Ascending aorta (tissue), 2 donors: ENCODE data around the gene GPC5. TPM values are rescaled to one million over a fixed set of nuclear protein-coding genes. Genes with fewer than 3 reads are reported as not detected.
"Not testable (repeated sequence)": the region's sequence is repeated elsewhere in the genome, so short reads cannot be mapped to it uniquely, and the experiment has no call there.

Experiments
- DNase-seq, 2 donors: peaks; one replicate each; pipeline ENCODE4 v3.0.0-alpha.2; 2019; ENCODE audit warnings: low spot score in 2 of 2
- H3K27ac ChIP-seq, 2 donors: fragments of 200-600 bp; sonication (generic); one replicate each; pipeline ENCODE4 v1.5.1; 2016 to 2017; ENCODE audit warnings: mild to moderate bottlenecking in 1 of 2
- H3K27me3 ChIP-seq: fragments of 200-600 bp; sonication (generic); one replicate; pipeline ENCODE4 v1.5.1; 2017
- H3K36me3 ChIP-seq, 2 donors: fragments of 200-600 bp; sonication (generic); one replicate each; pipeline ENCODE4 v1.5.1; 2016
- H3K4me1 ChIP-seq, 2 donors: fragments of 200-600 bp; sonication (generic); one replicate each; pipeline ENCODE4 v1.5.1; 2016 to 2017; ENCODE audit warnings: mild to moderate bottlenecking in 1 of 2
- H3K4me3 ChIP-seq, 2 donors: fragments of 200-600 bp; sonication (generic); one replicate each; pipeline ENCODE4 v1.5.1; 2016 to 2017; ENCODE audit warnings: mild to moderate bottlenecking in 1 of 2
- H3K9me3 ChIP-seq, 2 donors: fragments of 200-600 bp; sonication (generic); one replicate each; pipeline ENCODE4 v1.5.1; 2016
- intact Hi-C: fragments of 100-400 bp; cut with DNase I; formaldehyde crosslinking; loops from one replicate; pipeline ENCODE4 v1.15.1; 2023
- total RNA-seq: library from RNA; depleted of rRNA; stranded (reverse); fragments of >200 nt; gene quantifications from one replicate; pipeline ENCODE4 v1.1.0, GENCODE V29; 2016
- TF ChIP-seq, protein P1 (sequence below), 3 experiments: fragments of 200-600 bp in 2 of 3; fragments of 450-650 bp in 1 of 3; sonication (generic) in 2 of 3; IDR thresholded peaks; one replicate each; pipeline ENCODE4 v1.5.1; 2016 to 2019; ENCODE audit warnings: antibody characterized with exemption in 3 of 3, mild to moderate bottlenecking in 1 of 3, moderate library complexity in 1 of 3

Gene GPC5
- total RNA-seq, 1 donor from 2014 or later = not detected

DNA sequence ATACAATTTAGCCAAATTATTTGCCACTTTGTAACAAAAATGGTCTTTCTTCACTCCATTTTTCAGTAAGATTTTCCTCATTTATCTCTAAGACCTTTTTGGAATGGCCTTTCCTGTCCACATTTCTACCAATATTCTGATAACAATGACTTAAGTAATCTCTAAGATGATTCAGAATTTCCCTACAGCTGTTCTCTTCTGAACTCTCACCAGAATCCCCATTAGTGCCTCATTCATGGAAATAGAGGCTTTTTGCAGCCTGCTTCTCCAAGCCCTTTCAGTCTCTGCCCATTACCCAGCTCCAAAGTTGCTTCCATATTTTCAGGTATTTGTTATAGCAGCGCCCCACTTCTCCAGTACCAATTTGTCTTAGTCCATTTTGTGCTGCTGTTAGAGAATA, 867.0 kb downstream of the GPC5 start:
- intact Hi-C loops = no loop called here
- Histone ChIP-seq H3K9me3 (no peaks in the 10 kb centered on the region), H3K4me1 (no peaks in the 10 kb centered on the region), H3K36me3 (no peaks in the 10 kb centered on the region), H3K27ac (no peak overlapping the region), H3K27me3 (no peaks in the 10 kb centered on the region), H3K4me3 (no peak overlapping the region)
- DNase-seq = no peak
- TF ChIP-seq, protein P1, sequence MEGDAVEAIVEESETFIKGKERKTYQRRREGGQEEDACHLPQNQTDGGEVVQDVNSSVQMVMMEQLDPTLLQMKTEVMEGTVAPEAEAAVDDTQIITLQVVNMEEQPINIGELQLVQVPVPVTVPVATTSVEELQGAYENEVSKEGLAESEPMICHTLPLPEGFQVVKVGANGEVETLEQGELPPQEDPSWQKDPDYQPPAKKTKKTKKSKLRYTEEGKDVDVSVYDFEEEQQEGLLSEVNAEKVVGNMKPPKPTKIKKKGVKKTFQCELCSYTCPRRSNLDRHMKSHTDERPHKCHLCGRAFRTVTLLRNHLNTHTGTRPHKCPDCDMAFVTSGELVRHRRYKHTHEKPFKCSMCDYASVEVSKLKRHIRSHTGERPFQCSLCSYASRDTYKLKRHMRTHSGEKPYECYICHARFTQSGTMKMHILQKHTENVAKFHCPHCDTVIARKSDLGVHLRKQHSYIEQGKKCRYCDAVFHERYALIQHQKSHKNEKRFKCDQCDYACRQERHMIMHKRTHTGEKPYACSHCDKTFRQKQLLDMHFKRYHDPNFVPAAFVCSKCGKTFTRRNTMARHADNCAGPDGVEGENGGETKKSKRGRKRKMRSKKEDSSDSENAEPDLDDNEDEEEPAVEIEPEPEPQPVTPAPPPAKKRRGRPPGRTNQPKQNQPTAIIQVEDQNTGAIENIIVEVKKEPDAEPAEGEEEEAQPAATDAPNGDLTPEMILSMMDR (IDR thresholded peaks at IDR 0.05) = no peak

DNA sequence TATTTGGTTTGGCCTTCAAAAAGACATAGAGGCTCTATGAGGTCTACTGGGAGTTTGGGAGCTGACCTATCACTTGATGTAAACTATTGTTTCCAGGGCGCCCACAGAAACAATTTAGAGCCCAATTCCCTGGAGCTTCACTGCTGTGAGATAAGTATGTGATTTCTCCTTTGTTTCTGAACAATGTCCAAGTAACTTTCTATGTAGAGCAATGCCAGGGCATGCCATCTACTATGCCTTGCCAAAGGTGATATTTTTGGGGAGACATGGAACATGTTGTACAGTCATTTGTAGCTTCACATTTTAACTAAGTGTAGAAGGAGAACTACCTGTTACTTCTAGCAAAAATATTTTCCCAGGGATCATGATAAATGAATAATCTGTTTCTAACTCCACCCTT, 872.6 kb downstream of the GPC5 start:
- Histone ChIP-seq H3K27me3 (no peaks in the 10 kb centered on the region), H3K4me3 (no peak overlapping the region), H3K27ac (no peak overlapping the region), H3K36me3 (no peaks in the 10 kb centered on the region), H3K9me3 (no peaks in the 10 kb centered on the region), H3K4me1 (no peaks in the 10 kb centered on the region)
- DNase-seq = no peak
- intact Hi-C loops = no loop called here
- TF ChIP-seq, protein P1 (IDR thresholded peaks at IDR 0.05) = no peak

DNA sequence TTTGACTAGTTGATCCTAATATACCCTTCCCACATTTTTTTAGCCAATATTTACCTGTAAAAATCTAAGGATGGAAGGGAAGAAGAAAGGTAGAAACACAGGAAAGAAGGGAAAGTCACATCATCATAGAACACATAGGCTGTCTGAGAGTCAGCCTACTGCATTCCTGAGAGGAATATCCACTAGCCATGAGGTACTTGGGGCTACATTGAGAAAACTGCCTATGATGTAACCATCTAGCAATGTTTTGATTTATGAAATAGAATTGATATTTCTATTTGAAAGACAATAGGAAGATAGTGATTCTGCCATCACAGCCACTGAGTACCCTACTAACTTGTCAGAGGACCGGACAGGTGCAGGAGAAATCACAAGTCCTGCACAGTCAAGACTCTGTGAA, 873.8 kb downstream of the GPC5 start:
- TF ChIP-seq, protein P1 (IDR thresholded peaks at IDR 0.05) = no peak
- H3K4me3 ChIP-seq = no peak overlapping the region
- no peaks in the 10 kb centered on the region for H3K4me1 ChIP-seq
- intact Hi-C loops = no loop called here
- no peaks in the 10 kb centered on the region for H3K27me3 ChIP-seq
- H3K9me3 ChIP-seq = no peaks in the 10 kb centered on the region
- H3K36me3 ChIP-seq = no peaks in the 10 kb centered on the region
- no peak for DNase-seq
- H3K27ac ChIP-seq = no peak overlapping the region

DNA sequence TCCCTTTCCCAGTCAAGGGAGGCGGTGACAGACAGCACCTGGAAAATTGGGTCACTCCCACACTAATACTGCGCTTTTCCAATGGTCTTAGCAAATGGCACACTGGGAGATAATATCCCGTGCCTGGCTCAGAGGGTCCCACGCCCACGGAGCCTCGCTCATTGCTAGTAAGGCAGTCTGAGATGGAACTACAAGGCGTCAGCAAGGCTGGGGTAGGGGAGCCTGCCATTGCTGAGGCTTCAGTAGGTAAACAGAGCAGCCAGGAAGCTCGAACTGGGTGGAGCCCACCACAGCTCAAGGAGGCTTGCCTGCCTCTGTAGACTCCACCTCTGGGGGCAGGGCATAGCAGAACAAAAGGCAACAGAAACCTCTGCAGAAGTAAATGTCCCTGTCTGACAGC, 882.6 kb downstream of the GPC5 start:
- H3K27ac ChIP-seq, H3K36me3 ChIP-seq, H3K27me3 ChIP-seq, DNase-seq, H3K4me3 ChIP-seq, intact Hi-C loops, H3K4me1 ChIP-seq, H3K9me3 ChIP-seq: not testable (repeated sequence)

DNA sequence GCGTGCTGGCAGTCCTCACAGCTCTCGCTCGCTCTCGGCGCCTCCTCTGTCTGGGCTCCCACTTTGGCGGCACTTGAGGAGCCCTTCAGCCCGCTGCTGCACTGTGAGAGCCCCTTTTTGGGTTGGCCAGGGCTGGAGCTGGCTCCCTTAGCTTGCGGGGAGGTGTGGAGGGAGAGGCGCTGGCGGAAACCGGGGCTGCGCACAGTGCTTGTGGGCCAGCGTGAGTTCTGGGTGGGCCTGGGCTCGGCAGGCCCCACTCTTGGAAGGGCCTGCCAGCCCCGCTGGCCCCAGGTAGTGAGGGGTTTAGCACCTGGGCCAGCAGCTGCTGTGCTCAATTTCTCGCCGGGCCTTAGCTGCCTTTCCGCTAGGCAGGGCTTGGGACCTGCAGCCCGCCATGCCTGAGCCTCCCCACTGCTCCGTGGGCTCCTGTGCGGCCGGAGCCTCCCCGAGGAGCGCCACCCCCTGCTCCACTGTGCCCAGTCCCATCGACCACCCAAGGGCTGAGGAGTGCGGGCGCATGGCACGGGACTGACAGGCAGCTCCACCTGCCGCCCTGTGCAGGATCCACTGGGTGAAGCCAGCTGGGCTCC, 892.4 kb downstream of the GPC5 start:
- not testable (repeated sequence) for H3K4me1 ChIP-seq, H3K36me3 ChIP-seq
- H3K9me3 ChIP-seq = peaks cover 0 to 13% of the 10 kb centered on the region in 2 donors

DNA sequence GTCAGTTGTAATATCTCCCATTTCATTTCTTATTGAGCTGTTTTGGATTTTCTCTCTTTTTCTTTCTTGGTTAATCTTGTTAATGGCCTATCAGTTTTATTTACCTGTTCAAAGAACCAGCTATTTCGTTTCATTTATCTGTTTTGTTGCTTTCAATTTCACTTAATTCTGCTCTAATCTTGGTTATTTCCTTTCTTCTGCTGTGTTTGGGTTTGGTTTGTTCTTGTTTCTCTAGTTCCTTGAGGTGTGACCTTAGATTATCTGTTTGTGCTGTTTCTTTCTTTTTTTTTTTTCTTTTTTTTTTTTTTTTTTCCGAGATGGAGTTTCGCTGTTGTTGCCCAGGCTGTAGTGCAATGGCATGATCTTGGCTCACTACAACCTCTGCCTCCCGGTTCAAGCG, 896.1 kb downstream of the GPC5 start:
- DNase-seq, H3K36me3 ChIP-seq, intact Hi-C loops, H3K4me3 ChIP-seq, H3K4me1 ChIP-seq, H3K27ac ChIP-seq, H3K27me3 ChIP-seq: not testable (repeated sequence)
- peaks cover 0 to 10% of the 10 kb centered on the region in 2 donors for H3K9me3 ChIP-seq

More for the DNA sequence above, 892.4 kb downstream of the GPC5 start:
- H3K27ac ChIP-seq, DNase-seq, H3K27me3 ChIP-seq, H3K4me3 ChIP-seq, intact Hi-C loops: not testable (repeated sequence)

DNA sequence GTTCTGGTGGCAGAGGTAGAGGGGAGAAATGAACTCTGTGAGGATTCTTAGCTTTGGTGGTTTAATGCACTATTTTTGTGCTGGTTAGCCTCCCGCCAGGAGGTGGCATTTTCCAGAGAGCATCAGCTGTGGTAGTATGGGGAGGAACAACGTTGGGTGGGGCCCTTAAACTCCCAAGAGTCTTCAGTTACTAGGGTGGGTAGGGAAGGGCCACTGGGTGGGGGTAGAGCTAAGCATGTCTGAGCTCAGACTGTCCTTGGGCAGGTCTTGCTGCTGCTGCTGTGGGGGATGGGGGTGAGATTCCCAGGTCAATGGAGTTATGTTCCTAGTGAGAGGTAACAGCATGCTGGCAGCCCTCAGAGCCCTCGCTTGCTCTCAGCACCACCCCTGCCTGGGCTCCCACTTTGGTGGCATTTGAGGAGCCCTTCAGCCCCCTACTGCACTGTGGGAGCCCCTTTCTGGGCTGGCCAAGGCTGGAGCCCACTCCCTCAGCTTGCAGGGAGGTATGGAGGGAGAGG, 897.8 kb downstream of the GPC5 start:
- H3K27ac ChIP-seq, H3K4me3 ChIP-seq, H3K4me1 ChIP-seq, H3K27me3 ChIP-seq, DNase-seq, H3K9me3 ChIP-seq, intact Hi-C loops, H3K36me3 ChIP-seq: not testable (repeated sequence)
